WERI-Rb-1 (cell line): ENCODE results near the gene IFT20.

Experiments used
- DNase-seq: peaks from one replicate; pipeline ENCODE4 v3.0.0-alpha.2; 2020
- H3K27ac ChIP-seq: fragments of 250-450 bp; sonication (Bioruptor Pico); 2 replicates; pipeline ENCODE4 v1.5.1; 2020; ENCODE audit warnings: mild to moderate bottlenecking, moderate library complexity
- H3K27me3 ChIP-seq: fragments of 250-450 bp; sonication (Bioruptor Pico); 2 replicates; pipeline ENCODE4 v1.5.1; 2021; ENCODE audit warnings: mild to moderate bottlenecking, low read depth, moderate library complexity; ENCODE audit not compliant: insufficient read depth, severe bottlenecking
- H3K36me3 ChIP-seq: fragments of 250-450 bp; sonication (Bioruptor Pico); 2 replicates; pipeline ENCODE4 v1.5.1; 2020; ENCODE audit warnings: mild to moderate bottlenecking, moderate library complexity
- H3K4me3 ChIP-seq: 2 replicates; pipeline ENCODE4 v1.5.1; 2011; ENCODE audit warnings: low read depth, mild to moderate bottlenecking, control low read depth, low read length
- H3K9me3 ChIP-seq: fragments of 250-450 bp; sonication (Bioruptor Pico); 2 replicates; pipeline ENCODE4 v1.5.1; 2021; ENCODE audit warnings: mild to moderate bottlenecking, moderate library complexity; ENCODE audit not compliant: severe bottlenecking
- TF ChIP-seq, protein P1 (sequence below): IDR thresholded peaks from 2 replicates; pipeline ENCODE4 v1.5.1; 2011; ENCODE audit warnings: low read depth, mild to moderate bottlenecking, control low read depth, inconsistent platforms, low read length

The IFT20 gene

GRCh38 chr17:28334666-28335200 is 539 bp downstream of the IFT20 start:
- TF ChIP-seq, protein P1, sequence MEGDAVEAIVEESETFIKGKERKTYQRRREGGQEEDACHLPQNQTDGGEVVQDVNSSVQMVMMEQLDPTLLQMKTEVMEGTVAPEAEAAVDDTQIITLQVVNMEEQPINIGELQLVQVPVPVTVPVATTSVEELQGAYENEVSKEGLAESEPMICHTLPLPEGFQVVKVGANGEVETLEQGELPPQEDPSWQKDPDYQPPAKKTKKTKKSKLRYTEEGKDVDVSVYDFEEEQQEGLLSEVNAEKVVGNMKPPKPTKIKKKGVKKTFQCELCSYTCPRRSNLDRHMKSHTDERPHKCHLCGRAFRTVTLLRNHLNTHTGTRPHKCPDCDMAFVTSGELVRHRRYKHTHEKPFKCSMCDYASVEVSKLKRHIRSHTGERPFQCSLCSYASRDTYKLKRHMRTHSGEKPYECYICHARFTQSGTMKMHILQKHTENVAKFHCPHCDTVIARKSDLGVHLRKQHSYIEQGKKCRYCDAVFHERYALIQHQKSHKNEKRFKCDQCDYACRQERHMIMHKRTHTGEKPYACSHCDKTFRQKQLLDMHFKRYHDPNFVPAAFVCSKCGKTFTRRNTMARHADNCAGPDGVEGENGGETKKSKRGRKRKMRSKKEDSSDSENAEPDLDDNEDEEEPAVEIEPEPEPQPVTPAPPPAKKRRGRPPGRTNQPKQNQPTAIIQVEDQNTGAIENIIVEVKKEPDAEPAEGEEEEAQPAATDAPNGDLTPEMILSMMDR, result no peak
- Histone ChIP-seq H3K4me3 (peak overlapping the region; percentile 73), H3K27me3 (no peaks in the 10 kb centered on the region), H3K36me3 (peaks cover 20% of the 10 kb centered on the region), H3K9me3 (no peaks in the 10 kb centered on the region), H3K27ac (peak overlapping the region; percentile 27; the same call in 1 of the 2 replicates)
- no peak for DNase-seq

- Histone ChIP-seq H3K9me3 (no peaks in the 10 kb centered on the region), H3K4me3 (no peak overlapping the region), H3K27ac (no peak overlapping the region), H3K36me3 (peaks cover 25% of the 10 kb centered on the region), H3K27me3 (no peaks in the 10 kb centered on the region)
- DNase-seq, result no peak
- TF ChIP-seq, protein P1, result no peak
Observed at GRCh38 chr17:28334171-28334570, 1.1 kb downstream of the IFT20 start.

GRCh38 chr17:28333083-28333746 is 2.1 kb downstream of the IFT20 start:
- Histone ChIP-seq H3K4me3 (no peak overlapping the region), H3K36me3 (peaks cover 35% of the 10 kb centered on the region)
- TF ChIP-seq, protein P1, result no peak

GRCh38 chr17:28331891-28332420 is 3.3 kb downstream of the IFT20 start:
- Histone ChIP-seq H3K9me3 (no peaks in the 10 kb centered on the region), H3K36me3 (peaks cover 48% of the 10 kb centered on the region), H3K4me3 (no peak overlapping the region), H3K27ac (no peak overlapping the region), H3K27me3 (no peaks in the 10 kb centered on the region)
- TF ChIP-seq, protein P1, result no peak
- no peak for DNase-seq

More at GRCh38 chr17:28333083-28333746, 2.1 kb downstream of the IFT20 start:
- H3K9me3 ChIP-seq, result no peaks in the 10 kb centered on the region
- DNase-seq, result no peak
- no peaks in the 10 kb centered on the region for H3K27me3 ChIP-seq
- no peak overlapping the region for H3K27ac ChIP-seq

- no peaks in the 10 kb centered on the region for H3K9me3 ChIP-seq
- DNase-seq, result no peak
- H3K4me3 ChIP-seq, result no peak overlapping the region
- peaks cover 60% of the 10 kb centered on the region for H3K36me3 ChIP-seq
- no peaks in the 10 kb centered on the region for H3K27me3 ChIP-seq
- H3K27ac ChIP-seq, result no peak overlapping the region
- TF ChIP-seq, protein P1, result no peak
Observed at GRCh38 chr17:28330671-28331070, 4.6 kb downstream of the IFT20 start.
